ENCODE measurements around the gene INPP5E.

The INPP5E gene

DNA sequence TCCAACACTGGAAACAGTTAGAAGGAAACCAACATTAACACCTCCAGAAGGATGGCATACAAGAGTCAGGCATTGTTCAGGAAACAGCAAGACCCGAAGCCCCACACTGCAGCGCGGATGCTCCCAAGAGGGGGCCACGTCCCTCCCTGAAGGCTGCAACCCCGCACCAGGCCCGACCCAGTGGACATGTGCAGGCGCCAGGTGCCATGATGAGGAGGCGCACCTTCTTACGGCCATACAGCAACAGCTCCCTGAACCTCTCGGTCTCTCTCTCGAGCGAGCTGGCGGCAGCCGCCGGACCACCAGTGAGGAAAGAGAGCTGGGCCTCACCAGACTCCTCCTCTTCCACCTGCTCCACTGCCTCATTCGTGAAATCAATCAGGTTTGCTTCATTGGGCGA is 23.0 kb upstream of the INPP5E start:
- no peak overlapping the region for H3K4me3 ChIP-seq (ENCODE audit: low read depth, low read length)
- TF ChIP-seq, protein P1, sequence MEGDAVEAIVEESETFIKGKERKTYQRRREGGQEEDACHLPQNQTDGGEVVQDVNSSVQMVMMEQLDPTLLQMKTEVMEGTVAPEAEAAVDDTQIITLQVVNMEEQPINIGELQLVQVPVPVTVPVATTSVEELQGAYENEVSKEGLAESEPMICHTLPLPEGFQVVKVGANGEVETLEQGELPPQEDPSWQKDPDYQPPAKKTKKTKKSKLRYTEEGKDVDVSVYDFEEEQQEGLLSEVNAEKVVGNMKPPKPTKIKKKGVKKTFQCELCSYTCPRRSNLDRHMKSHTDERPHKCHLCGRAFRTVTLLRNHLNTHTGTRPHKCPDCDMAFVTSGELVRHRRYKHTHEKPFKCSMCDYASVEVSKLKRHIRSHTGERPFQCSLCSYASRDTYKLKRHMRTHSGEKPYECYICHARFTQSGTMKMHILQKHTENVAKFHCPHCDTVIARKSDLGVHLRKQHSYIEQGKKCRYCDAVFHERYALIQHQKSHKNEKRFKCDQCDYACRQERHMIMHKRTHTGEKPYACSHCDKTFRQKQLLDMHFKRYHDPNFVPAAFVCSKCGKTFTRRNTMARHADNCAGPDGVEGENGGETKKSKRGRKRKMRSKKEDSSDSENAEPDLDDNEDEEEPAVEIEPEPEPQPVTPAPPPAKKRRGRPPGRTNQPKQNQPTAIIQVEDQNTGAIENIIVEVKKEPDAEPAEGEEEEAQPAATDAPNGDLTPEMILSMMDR (IDR thresholded peaks at IDR 0.05; ENCODE audit: low read depth, low read length), result no peak

DNA sequence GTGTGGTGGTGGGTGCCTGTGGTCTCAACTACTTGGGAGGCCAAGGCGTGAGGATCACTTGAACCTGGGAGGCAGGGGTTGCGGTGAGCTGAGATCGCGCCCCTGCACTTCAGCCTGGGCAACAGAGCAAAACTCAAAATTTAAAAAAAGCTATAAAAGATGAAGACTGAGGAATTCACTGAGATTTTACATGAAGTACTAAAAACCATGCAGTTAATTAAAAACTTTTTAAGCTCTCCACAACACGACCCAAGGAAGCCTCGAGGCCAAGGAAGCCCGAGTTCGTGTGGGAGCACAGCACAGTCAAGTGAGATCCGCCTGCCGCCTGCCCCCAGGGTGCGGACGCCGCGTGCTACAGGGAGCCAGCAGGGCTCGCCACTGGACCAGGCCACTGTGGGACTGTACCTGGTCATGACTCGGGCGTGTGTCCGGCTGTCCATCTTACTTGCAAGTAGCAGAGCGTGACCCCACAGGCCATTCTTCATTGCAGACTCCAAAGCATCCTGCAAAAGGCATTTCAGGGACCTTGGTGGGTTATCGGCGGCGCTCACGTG is 21.2 kb upstream of the INPP5E start:
- H3K4me3 ChIP-seq (ENCODE audit: low read depth, low read length), result no peak overlapping the region
- TF ChIP-seq, protein P1 (IDR thresholded peaks at IDR 0.05; ENCODE audit: low read depth, low read length), result no peak

DNA sequence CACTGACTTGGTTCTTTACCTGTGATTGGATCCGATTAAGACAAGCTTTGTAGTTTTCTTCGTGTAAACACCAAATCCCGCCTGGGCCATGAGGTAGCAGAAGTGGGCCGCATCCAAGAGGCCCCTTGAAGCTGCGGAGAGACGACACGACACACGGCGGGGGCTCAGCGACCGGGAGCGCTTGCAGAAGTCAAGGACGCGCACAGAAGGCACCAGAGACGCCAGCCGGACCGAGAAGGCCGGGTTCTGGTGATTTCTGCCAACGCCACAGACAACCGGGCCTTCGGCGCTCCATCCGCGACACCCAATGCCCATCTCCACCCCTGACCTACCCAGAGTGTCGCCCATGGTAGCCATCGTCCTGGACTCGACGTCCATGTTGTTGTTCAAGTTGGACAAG is 19.8 kb upstream of the INPP5E start:
- H3K4me3 ChIP-seq (ENCODE audit: low read depth, low read length), result no peak overlapping the region
- TF ChIP-seq, protein P1 (IDR thresholded peaks at IDR 0.05; ENCODE audit: low read depth, low read length), result no peak

DNA sequence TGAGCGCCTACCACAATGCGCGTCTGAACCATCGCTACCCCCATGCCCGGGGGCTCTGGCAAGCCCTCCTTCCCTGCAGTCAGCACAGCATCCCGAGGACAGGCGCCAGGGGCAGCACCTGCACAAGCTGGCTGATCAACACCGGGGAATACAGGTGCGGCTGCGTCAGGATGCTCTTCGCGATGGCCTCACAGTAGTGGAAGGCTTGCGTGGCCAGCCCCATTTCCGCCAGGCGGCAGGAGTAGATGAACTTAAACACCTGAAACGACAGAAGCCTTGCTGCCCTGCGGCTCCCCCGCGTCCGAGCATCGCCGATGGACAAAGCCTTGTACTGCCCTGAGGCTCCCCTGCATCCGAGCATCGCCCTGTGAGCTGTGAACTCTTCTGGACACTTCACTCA is 17.7 kb upstream of the INPP5E start:
- TF ChIP-seq, protein P1 (IDR thresholded peaks at IDR 0.05; ENCODE audit: low read depth, low read length), result no peak
- no peak overlapping the region for H3K4me3 ChIP-seq (ENCODE audit: low read depth, low read length)

DNA sequence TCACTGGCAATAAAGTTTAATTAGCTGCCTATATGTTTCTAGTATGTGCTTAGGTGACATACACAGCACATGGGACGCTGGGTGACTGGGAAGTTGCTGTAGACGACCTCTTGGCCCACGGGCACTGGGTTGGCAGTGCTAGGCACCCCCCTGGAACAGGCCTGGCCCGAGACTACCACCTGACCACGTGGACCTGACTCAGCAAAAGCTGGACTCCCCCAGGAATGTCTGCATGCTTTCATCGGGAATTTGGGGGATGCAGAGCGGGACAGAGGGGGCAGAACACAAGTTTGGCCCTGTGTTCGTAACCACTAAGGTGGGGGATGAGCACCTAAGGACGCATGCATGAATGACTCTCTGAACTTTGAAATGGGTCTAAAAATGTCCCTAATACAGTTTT is 16.6 kb upstream of the INPP5E start:
- no peak overlapping the region for H3K4me3 ChIP-seq (ENCODE audit: low read depth, low read length)
- TF ChIP-seq, protein P1 (IDR thresholded peaks at IDR 0.05; ENCODE audit: low read depth, low read length), result no peak

DNA sequence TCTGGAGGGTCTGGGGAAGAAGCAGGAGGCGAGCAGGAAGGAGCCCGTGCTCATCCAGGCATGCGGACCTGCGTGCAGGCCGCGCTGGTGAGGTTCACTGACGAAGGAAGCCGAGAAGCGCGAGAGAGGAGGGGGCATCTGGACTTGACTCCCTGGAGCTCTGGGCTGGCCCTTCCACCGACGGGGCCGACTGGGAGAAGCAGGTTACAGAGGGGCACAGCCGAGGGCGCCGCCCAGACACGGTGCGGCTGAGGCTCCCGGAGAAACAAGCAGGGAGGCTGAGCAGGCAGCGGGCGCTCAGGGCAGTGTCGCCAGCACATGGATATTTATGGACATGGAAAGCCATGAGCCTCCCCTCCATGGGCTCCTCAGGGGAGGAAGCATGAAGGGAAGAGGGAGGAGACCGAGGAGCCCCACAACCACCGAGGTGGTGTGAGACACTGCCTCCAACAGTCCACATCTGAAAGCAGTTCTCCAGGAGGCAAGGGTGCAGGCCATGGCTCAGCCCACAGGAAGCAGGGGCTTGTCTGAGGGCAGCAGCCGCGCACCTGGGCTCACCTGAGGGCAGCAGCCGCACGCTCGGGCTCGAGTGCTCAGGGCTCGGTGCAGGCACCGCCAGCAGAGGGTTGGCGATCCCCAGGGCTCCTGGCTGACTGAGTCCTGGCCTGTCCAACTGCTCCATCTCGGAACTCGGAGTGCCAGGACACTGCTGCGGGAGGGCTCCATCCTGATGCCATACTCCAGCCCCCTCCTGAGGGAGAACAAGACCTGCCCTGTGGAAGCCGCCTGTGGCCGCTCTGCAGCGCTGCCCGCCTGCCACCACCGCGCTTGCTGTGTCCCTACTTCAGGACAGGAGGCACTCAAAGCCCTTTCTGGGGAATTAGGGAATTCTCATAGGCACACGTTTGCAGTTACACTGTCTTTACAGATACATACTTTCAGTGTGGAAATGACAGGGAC is 15.7 kb upstream of the INPP5E start:
- TF ChIP-seq, protein P1 (IDR thresholded peaks at IDR 0.05; ENCODE audit: low read depth, low read length), result no peak
- H3K4me3 ChIP-seq (ENCODE audit: low read depth, low read length), result no peak overlapping the region

All from WI38 (cell line).